ENCODE measurements around the gene SAMD4A.

The SAMD4A gene

GRCh38 chr14:54669721-54670561, 103.0 kb downstream of the SAMD4A start:
- TF ChIP-seq, protein P1, sequence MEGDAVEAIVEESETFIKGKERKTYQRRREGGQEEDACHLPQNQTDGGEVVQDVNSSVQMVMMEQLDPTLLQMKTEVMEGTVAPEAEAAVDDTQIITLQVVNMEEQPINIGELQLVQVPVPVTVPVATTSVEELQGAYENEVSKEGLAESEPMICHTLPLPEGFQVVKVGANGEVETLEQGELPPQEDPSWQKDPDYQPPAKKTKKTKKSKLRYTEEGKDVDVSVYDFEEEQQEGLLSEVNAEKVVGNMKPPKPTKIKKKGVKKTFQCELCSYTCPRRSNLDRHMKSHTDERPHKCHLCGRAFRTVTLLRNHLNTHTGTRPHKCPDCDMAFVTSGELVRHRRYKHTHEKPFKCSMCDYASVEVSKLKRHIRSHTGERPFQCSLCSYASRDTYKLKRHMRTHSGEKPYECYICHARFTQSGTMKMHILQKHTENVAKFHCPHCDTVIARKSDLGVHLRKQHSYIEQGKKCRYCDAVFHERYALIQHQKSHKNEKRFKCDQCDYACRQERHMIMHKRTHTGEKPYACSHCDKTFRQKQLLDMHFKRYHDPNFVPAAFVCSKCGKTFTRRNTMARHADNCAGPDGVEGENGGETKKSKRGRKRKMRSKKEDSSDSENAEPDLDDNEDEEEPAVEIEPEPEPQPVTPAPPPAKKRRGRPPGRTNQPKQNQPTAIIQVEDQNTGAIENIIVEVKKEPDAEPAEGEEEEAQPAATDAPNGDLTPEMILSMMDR (IDR thresholded peaks at IDR 0.05; ENCODE audit: insufficient read depth, low read length, missing control alignments) = no peak
- DNase-seq (ENCODE audit: low read depth, low spot score) = no peak
- no peak overlapping the region for H3K4me3 ChIP-seq (ENCODE audit: low read depth, low read length)
- ChIA-PET CTCF (interaction anchor here (1.2 to 3.0 kb wide), 7 partner anchors 9 to 106 kb away, joined by 4 to 10 read pairs (median 7); no protein-coding TSS in a partner anchor), POLR2A (interaction anchor here (0.9 kb wide), 1 partner anchor 14 kb away, joined by 4 read pairs; no protein-coding TSS in a partner anchor)

GRCh38 chr14:54671537-54671936, 104.6 kb downstream of the SAMD4A start:
- TF ChIP-seq, protein P1 (IDR thresholded peaks at IDR 0.05; ENCODE audit: insufficient read depth, low read length, missing control alignments) = no peak
- DNase-seq (ENCODE audit: low read depth, low spot score) = no peak
- CTCF ChIA-PET = interaction anchor here (1.5 to 3.0 kb wide), 4 partner anchors 8 to 45 kb away, joined by 3 to 10 read pairs (median 5); no protein-coding TSS in a partner anchor
- POLR2A ChIA-PET = interaction anchor here (0.8 to 1.1 kb wide), 2 partner anchors 15 to 17 kb away, joined by 5 to 7 read pairs; no protein-coding TSS in a partner anchor
- no peak overlapping the region for H3K4me3 ChIP-seq (ENCODE audit: low read depth, low read length)

DNA sequence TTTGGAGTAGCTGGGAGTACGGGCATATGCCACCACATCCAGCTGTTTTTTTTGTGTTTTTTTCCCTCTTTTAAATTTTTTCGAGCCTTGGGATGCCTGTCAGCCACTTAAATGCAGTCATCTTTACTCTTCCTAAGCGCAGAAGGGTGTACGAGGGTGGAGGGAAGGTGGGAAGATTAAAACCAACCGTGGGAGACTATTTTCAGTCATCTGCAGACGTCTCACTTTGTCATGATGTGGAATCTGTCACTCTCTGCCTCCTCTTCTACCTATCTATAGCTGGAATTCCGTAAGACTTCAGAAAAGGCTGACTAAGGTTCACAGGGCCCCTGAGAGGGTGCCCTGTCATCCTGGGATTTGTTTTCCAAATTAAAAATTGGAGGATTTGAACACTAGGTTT, 105.3 kb downstream of the SAMD4A start:
- POLR2A ChIA-PET = interaction anchor here (1.1 kb wide), 1 partner anchor 14 kb away, joined by 7 read pairs; no protein-coding TSS in a partner anchor

GRCh38 chr14:54672688-54673087, 105.8 kb downstream of the SAMD4A start:
- CTCF ChIA-PET = interaction anchor here (1.2 to 2.2 kb wide), 6 partner anchors 10 to 107 kb away, joined by 3 to 6 read pairs (median 4); no protein-coding TSS in a partner anchor
- POLR2A ChIA-PET = no interaction called here
- no peak overlapping the region for H3K4me3 ChIP-seq (ENCODE audit: low read depth, low read length)

More for the DNA sequence above, 105.3 kb downstream of the SAMD4A start:
- DNase-seq (ENCODE audit: low read depth, low spot score) = no peak
- TF ChIP-seq, protein P1 (IDR thresholded peaks at IDR 0.05; ENCODE audit: insufficient read depth, low read length, missing control alignments) = no peak
- CTCF ChIA-PET = interaction anchor here (1.5 to 3.0 kb wide), 6 partner anchors 9 to 101 kb away, joined by 3 to 10 read pairs (median 4); no protein-coding TSS in a partner anchor
- H3K4me3 ChIP-seq (ENCODE audit: low read depth, low read length) = no peak overlapping the region

DNA sequence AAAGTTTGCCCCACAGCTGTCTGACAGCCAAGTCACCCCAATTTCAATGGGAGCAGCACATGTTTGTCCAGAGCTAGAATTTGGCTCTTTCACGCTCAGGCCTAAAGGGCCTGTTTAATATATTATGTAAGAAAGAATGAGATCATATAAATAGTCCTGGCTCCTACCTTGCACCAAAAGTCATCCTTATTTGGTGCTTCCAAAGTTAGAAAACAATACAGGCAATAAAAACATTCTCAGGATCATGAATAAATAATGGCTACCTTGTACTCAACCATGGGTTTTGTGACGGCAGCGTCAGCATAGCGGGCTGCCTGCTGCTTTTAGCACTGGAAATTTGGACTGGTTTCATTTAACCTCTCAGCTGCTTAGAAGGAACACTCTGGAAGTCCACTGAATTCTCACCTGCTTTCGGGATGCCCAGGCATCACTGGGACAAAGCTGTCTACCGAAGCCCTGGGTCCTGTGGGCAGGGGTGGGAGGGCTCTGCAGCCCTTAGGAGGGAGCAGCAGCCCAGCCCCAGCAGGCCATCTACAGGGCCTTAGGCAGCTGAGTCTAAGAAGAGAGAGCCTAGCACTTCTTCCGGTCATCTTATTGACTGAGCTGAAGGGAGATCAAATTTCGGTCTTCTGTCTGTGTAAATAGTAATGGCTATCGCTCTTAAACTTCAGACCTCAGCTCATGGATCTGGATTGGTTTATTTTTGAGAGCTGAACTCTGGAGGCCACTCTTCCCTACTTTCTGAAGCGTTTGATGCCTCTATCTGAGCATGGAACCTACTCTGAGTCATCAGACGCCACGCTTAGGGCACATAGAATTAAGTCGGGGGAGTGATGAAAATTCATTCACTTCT, 106.5 kb downstream of the SAMD4A start:
- CTCF ChIA-PET = interaction anchor here (0.9 to 2.1 kb wide), 7 partner anchors 13 to 109 kb away, joined by 3 to 5 read pairs (median 4); no protein-coding TSS in a partner anchor
- POLR2A ChIA-PET = no interaction called here
- H3K4me3 ChIP-seq (ENCODE audit: low read depth, low read length) = no peak overlapping the region
- no peak for DNase-seq (ENCODE audit: low read depth, low spot score)
- TF ChIP-seq, protein P1 (IDR thresholded peaks at IDR 0.05; ENCODE audit: insufficient read depth, low read length, missing control alignments) = no peak

More at GRCh38 chr14:54672688-54673087, 105.8 kb downstream of the SAMD4A start:
- DNase-seq (ENCODE audit: low read depth, low spot score) = no peak
- TF ChIP-seq, protein P1 (IDR thresholded peaks at IDR 0.05; ENCODE audit: insufficient read depth, low read length, missing control alignments) = no peak

All from AG04449 (cell line).